GM18517 (cell line): Measurements from ENCODE around the gene ERGIC2.
"Not testable (repeated sequence)": the region's sequence is repeated elsewhere in the genome, so short reads cannot be mapped to it uniquely, and the experiment has no call there.

Source experiments
- ATAC-seq: cut with Tn5 transposase; IDR thresholded peaks from one replicate; pipeline ENCODE4 v1.9.1; 2021; ENCODE audit warnings: mild to moderate bottlenecking, moderate library complexity; ENCODE audit not compliant: unreplicated experiment

The ERGIC2 gene

GRCh38 chr12:29306266-29306665 lies 74.7 kb downstream of the ERGIC2 start:
- ATAC-seq, result no peak

GRCh38 chr12:29304388-29304787 lies 76.6 kb downstream of the ERGIC2 start:
- no peak for ATAC-seq

- no peak for ATAC-seq
Observed at GRCh38 chr12:29301114-29301513, 79.9 kb downstream of the ERGIC2 start.

GRCh38 chr12:29299633-29300032 lies 81.3 kb downstream of the ERGIC2 start:
- ATAC-seq, result no peak

- no peak for ATAC-seq
Observed at GRCh38 chr12:29291226-29291625, 89.7 kb downstream of the ERGIC2 start.

GRCh38 chr12:29290475-29290874 lies 90.5 kb downstream of the ERGIC2 start:
- not testable (repeated sequence) for ATAC-seq

- no peak for ATAC-seq
Observed at GRCh38 chr12:29288031-29288430, 92.9 kb downstream of the ERGIC2 start.

- no peak for ATAC-seq
Observed at GRCh38 chr12:29287622-29288021, 93.3 kb downstream of the ERGIC2 start.
